ENCODE results near the gene RB1. TPM values are rescaled to one million over a fixed set of nuclear protein-coding genes. Genes with fewer than 3 reads are reported as not detected.

The RB1 gene
- total RNA-seq, 1 experiment from 2014 or later, result 36.7 TPM

DNA sequence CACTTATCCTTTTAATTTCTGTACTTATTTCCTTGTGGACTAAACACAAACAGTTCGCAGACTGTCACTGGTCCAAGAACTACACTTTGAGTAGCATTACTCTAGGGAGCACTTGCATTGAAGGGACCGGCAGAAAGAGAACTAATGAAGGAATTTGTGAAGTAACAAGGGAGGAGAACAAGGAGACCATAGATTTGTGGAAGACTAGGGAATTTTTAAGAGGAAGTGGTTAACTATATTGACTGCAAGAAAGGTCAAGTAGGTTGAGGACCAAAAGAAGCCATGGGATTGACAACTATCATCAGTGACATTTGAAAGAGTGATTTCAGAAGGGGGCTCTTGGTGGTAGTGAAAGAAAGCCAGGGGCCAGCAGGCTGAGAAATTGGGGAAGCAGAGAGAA, 4.0 kb upstream of the RB1 start:
- H3K9me3 ChIP-seq (ENCODE audit: control insufficient read depth in 1 of 2, insufficient read depth in 1 of 2, low read depth in 1 of 2, low read length in 2 of 2), result no peaks in the 10 kb centered on the region
- no peak overlapping the region for H3K9ac ChIP-seq (ENCODE audit: low read length)
- H2AFZ ChIP-seq (ENCODE audit: low read depth, low read length, poor library complexity, severe bottlenecking), result no peak overlapping the region
- H3K4me2 ChIP-seq (ENCODE audit: low read length), result no peak overlapping the region
- no peak for DNase-seq (ENCODE audit: low read depth, low spot score)
- H3K79me2 ChIP-seq (ENCODE audit: insufficient read depth, low read length), result peaks cover 6% of the 10 kb centered on the region
- no peaks in the 10 kb centered on the region for H3K9me2 ChIP-seq (ENCODE audit: insufficient read depth)
- RAD21 ChIA-PET (ENCODE audit: low non-redundant PET in 1 of 2, low total read pairs in 2 of 2, uncharacterized antibody in 2 of 2, unreplicated experiment in 2 of 2), result no interaction called here
- no peak overlapping the region for H3K27ac ChIP-seq (ENCODE audit: low read depth, low read length)
- H3K36me3 ChIP-seq (ENCODE audit: control insufficient read depth in 1 of 2, insufficient read depth in 2 of 2, low read length in 2 of 2), result no peaks in the 10 kb centered on the region
- CTCF ChIA-PET, result no interaction called here
- POLR2A ChIA-PET, result no interaction called here
- peaks cover 3 to 5% of the 10 kb centered on the region in 2 experiments; a peak in 3 of 4 replicates for H3K4me1 ChIP-seq (ENCODE audit: control insufficient read depth in 1 of 2, insufficient read depth in 2 of 2, low read length in 2 of 2)
- ATAC-seq, result no peak
- no peaks in the 10 kb centered on the region for H3K27me3 ChIP-seq (ENCODE audit: insufficient read depth, low read length)
- intact Hi-C loops (cut with micrococcal nuclease), result no loop called here
- no TSS peak for BruUV-seq (replicated peaks)
- H4K20me1 ChIP-seq (ENCODE audit: insufficient read depth), result no peaks in the 10 kb centered on the region
- no peak overlapping the region for H3K4me3 ChIP-seq (replicated peaks in 1 of 2; ENCODE audit: low read depth in 1 of 2, low read length in 2 of 2)
- TF ChIP-seq FOSL1 (IDR thresholded peaks at IDR 0.05; ENCODE audit: low read depth), result no peak
- no peak for TF ChIP-seq CEBPB (IDR thresholded peaks at IDR 0.05; ENCODE audit: low read depth)
- TF ChIP-seq JUND (IDR thresholded peaks at IDR 0.05), result no peak
- TF ChIP-seq, protein P1, sequence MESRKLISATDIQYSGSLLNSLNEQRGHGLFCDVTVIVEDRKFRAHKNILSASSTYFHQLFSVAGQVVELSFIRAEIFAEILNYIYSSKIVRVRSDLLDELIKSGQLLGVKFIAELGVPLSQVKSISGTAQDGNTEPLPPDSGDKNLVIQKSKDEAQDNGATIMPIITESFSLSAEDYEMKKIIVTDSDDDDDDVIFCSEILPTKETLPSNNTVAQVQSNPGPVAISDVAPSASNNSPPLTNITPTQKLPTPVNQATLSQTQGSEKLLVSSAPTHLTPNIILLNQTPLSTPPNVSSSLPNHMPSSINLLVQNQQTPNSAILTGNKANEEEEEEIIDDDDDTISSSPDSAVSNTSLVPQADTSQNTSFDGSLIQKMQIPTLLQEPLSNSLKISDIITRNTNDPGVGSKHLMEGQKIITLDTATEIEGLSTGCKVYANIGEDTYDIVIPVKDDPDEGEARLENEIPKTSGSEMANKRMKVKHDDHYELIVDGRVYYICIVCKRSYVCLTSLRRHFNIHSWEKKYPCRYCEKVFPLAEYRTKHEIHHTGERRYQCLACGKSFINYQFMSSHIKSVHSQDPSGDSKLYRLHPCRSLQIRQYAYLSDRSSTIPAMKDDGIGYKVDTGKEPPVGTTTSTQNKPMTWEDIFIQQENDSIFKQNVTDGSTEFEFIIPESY (IDR thresholded peaks at IDR 0.05; ENCODE audit: extremely low read depth, insufficient replicate concordance, low read length), result no peak
- TF ChIP-seq EGR1 (IDR thresholded peaks at IDR 0.05; ENCODE audit: low read depth), result no peak
- TF ChIP-seq, protein P2, sequence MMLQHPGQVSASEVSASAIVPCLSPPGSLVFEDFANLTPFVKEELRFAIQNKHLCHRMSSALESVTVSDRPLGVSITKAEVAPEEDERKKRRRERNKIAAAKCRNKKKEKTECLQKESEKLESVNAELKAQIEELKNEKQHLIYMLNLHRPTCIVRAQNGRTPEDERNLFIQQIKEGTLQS (IDR thresholded peaks at IDR 0.05), result no peak
- TF ChIP-seq POLR2A (IDR thresholded peaks at IDR 0.05; ENCODE audit: borderline replicate concordance, extremely low read depth, insufficient read depth, insufficient read length), result no peak
- no peak for TF ChIP-seq YY1 (IDR thresholded peaks at IDR 0.05; ENCODE audit: extremely low read depth, insufficient replicate concordance, low read depth, low read length)

DNA sequence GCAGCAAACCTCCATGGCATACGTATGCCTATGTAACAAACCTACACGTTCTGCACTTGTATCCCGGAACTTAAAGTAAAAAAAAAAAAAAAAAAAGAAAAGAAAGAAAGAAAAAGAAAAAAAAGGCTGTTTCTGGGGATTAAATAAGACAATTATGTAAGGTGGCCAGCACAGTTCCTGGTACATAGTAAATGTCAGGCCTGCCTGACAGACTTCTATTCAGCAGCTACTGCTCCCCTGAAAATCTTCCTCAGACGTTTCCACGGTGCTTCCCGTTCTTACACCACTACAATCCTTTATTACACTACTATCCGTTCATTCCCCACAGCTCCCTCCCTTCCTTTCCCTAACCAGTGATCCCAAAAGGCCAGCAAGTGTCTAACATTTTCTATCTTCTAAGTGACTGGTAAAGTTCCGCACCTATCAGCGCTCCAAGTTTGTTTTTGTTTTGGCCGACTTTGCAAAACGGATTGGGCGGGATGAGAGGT, 636 bp upstream of the RB1 start:
- H3K9ac ChIP-seq (ENCODE audit: low read length), result peak overlapping the region; percentile 85
- peaks cover 31% of the 10 kb centered on the region for H3K79me2 ChIP-seq (ENCODE audit: insufficient read depth, low read length)
- peak overlapping the region; percentile 73 to 96 for H3K4me3 ChIP-seq (replicated peaks in 1 of 2; ENCODE audit: low read depth in 1 of 2, low read length in 2 of 2)
- POLR2A ChIA-PET, result no interaction called here
- H3K9me2 ChIP-seq (ENCODE audit: insufficient read depth), result no peaks in the 10 kb centered on the region
- H3K4me1 ChIP-seq (ENCODE audit: control insufficient read depth in 1 of 2, insufficient read depth in 2 of 2, low read length in 2 of 2), result peaks cover 11 to 13% of the 10 kb centered on the region in 2 experiments; a peak in 3 of 4 replicates
- RAD21 ChIA-PET (ENCODE audit: low non-redundant PET in 1 of 2, low total read pairs in 2 of 2, uncharacterized antibody in 2 of 2, unreplicated experiment in 2 of 2), result no interaction called here
- no peak for ATAC-seq
- CTCF ChIA-PET, result no interaction called here
- no peaks in the 10 kb centered on the region for H3K27me3 ChIP-seq (ENCODE audit: insufficient read depth, low read length)
- TF ChIP-seq CBX3 (IDR thresholded peaks at IDR 0.05; ENCODE audit: low read depth) (no peak), TCF7L2 (IDR thresholded peaks at IDR 0.05; ENCODE audit: borderline replicate concordance, extremely low read depth, insufficient read depth, insufficient read length) (no peak), SP1 (IDR thresholded peaks at IDR 0.05; ENCODE audit: low read depth) (no peak), EZH2 (IDR thresholded peaks at IDR 0.05) (no peak), ZNF274 (IDR thresholded peaks at IDR 0.05; ENCODE audit: low read depth, low read length) (no peak), YY1 (IDR thresholded peaks at IDR 0.05; ENCODE audit: extremely low read depth, insufficient replicate concordance, low read depth, low read length) (no peak), RAD21 (IDR thresholded peaks at IDR 0.05; ENCODE audit: low read depth) (no peak), EGR1 (IDR thresholded peaks at IDR 0.05; ENCODE audit: low read depth) (no peak)
- TF ChIP-seq, protein P3, sequence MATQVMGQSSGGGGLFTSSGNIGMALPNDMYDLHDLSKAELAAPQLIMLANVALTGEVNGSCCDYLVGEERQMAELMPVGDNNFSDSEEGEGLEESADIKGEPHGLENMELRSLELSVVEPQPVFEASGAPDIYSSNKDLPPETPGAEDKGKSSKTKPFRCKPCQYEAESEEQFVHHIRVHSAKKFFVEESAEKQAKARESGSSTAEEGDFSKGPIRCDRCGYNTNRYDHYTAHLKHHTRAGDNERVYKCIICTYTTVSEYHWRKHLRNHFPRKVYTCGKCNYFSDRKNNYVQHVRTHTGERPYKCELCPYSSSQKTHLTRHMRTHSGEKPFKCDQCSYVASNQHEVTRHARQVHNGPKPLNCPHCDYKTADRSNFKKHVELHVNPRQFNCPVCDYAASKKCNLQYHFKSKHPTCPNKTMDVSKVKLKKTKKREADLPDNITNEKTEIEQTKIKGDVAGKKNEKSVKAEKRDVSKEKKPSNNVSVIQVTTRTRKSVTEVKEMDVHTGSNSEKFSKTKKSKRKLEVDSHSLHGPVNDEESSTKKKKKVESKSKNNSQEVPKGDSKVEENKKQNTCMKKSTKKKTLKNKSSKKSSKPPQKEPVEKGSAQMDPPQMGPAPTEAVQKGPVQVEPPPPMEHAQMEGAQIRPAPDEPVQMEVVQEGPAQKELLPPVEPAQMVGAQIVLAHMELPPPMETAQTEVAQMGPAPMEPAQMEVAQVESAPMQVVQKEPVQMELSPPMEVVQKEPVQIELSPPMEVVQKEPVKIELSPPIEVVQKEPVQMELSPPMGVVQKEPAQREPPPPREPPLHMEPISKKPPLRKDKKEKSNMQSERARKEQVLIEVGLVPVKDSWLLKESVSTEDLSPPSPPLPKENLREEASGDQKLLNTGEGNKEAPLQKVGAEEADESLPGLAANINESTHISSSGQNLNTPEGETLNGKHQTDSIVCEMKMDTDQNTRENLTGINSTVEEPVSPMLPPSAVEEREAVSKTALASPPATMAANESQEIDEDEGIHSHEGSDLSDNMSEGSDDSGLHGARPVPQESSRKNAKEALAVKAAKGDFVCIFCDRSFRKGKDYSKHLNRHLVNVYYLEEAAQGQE (IDR thresholded peaks at IDR 0.05; ENCODE audit: low read depth), result no peak
- intact Hi-C loops (cut with micrococcal nuclease), result loop anchor here (5.0 to 10.0 kb wide), 2 partner anchors 176 to 208 kb away; partner anchors contain the start of gene MED4
- peak overlapping the region; percentile 90 for H3K4me2 ChIP-seq (ENCODE audit: low read length)
- no peaks in the 10 kb centered on the region for H4K20me1 ChIP-seq (ENCODE audit: insufficient read depth)
- no peaks in the 10 kb centered on the region for H3K36me3 ChIP-seq (ENCODE audit: control insufficient read depth in 1 of 2, insufficient read depth in 2 of 2, low read length in 2 of 2)
- H3K9me3 ChIP-seq (ENCODE audit: control insufficient read depth in 1 of 2, insufficient read depth in 1 of 2, low read depth in 1 of 2, low read length in 2 of 2), result no peaks in the 10 kb centered on the region
- DNase-seq (ENCODE audit: low read depth, low spot score), result peak; percentile 18
- no TSS peak for BruUV-seq (replicated peaks)
- peak overlapping the region; percentile 91 for H3K27ac ChIP-seq (ENCODE audit: low read depth, low read length)
- H2AFZ ChIP-seq (ENCODE audit: low read depth, low read length, poor library complexity, severe bottlenecking), result peak overlapping the region; percentile 22
